Measurements from ENCODE around the gene EML3. TPM values are rescaled to one million over a fixed set of nuclear protein-coding genes. Genes with fewer than 3 reads are reported as not detected.
A peak's percentile ranks its signal among the peaks of the same experiment; 100 is the strongest.

EML3 gene
- total and polyA plus RNA-seq, 2 of the 13 experiments (the other 11 are each of a cell fraction or from before 2014, with no cell fraction given) = 10.6 to 12.3 TPM

- TF ChIP-seq, protein P1, sequence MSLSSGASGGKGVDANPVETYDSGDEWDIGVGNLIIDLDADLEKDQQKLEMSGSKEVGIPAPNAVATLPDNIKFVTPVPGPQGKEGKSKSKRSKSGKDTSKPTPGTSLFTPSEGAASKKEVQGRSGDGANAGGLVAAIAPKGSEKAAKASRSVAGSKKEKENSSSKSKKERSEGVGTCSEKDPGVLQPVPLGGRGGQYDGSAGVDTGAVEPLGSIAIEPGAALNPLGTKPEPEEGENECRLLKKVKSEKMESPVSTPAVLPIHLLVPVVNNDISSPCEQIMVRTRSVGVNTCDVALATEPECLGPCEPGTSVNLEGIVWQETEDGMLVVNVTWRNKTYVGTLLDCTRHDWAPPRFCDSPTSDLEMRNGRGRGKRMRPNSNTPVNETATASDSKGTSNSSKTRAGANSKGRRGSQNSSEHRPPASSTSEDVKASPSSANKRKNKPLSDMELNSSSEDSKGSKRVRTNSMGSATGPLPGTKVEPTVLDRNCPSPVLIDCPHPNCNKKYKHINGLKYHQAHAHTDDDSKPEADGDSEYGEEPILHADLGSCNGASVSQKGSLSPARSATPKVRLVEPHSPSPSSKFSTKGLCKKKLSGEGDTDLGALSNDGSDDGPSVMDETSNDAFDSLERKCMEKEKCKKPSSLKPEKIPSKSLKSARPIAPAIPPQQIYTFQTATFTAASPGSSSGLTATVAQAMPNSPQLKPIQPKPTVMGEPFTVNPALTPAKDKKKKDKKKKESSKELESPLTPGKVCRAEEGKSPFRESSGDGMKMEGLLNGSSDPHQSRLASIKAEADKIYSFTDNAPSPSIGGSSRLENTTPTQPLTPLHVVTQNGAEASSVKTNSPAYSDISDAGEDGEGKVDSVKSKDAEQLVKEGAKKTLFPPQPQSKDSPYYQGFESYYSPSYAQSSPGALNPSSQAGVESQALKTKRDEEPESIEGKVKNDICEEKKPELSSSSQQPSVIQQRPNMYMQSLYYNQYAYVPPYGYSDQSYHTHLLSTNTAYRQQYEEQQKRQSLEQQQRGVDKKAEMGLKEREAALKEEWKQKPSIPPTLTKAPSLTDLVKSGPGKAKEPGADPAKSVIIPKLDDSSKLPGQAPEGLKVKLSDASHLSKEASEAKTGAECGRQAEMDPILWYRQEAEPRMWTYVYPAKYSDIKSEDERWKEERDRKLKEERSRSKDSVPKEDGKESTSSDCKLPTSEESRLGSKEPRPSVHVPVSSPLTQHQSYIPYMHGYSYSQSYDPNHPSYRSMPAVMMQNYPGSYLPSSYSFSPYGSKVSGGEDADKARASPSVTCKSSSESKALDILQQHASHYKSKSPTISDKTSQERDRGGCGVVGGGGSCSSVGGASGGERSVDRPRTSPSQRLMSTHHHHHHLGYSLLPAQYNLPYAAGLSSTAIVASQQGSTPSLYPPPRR (CRISPR knock-in tag; IDR thresholded peaks at IDR 0.05; ENCODE audit: borderline replicate concordance) = no peak
- no peak for TF ChIP-seq NR2F2 (IDR thresholded peaks at IDR 0.05; ENCODE audit: borderline replicate concordance, low read depth)
- no peak for TF ChIP-seq ZSCAN30 (CRISPR knock-in tag; IDR thresholded peaks at IDR 0.05)
- no peak for TF ChIP-seq CBFB (CRISPR knock-in tag; IDR thresholded peaks at IDR 0.05)
- no peak for TF ChIP-seq RFX1 (IDR thresholded peaks at IDR 0.05)
- TF ChIP-seq CAMTA2 (CRISPR knock-in tag; IDR thresholded peaks at IDR 0.05; ENCODE audit: borderline replicate concordance) = 0 out of 2 replicates have a peak, but pooled peaks have one; percentile 26
- TF ChIP-seq GABPA (IDR thresholded peaks at IDR 0.05; ENCODE audit: low read depth, low read length) = no peak
- TF ChIP-seq GABPA (CRISPR knock-in tag; IDR thresholded peaks at IDR 0.05; ENCODE audit: low read depth) = no peak
- no peak for TF ChIP-seq LCORL (IDR thresholded peaks at IDR 0.05)
- peak; percentile 27; the same call in 1 of the 2 replicates for TF ChIP-seq LCORL (CRISPR knock-in tag; IDR thresholded peaks at IDR 0.05)
- TF ChIP-seq, protein P2, sequence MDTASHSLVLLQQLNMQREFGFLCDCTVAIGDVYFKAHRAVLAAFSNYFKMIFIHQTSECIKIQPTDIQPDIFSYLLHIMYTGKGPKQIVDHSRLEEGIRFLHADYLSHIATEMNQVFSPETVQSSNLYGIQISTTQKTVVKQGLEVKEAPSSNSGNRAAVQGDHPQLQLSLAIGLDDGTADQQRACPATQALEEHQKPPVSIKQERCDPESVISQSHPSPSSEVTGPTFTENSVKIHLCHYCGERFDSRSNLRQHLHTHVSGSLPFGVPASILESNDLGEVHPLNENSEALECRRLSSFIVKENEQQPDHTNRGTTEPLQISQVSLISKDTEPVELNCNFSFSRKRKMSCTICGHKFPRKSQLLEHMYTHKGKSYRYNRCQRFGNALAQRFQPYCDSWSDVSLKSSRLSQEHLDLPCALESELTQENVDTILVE (CRISPR knock-in tag; IDR thresholded peaks at IDR 0.05) = no peak
- no peak for TF ChIP-seq ZNF839 (CRISPR knock-in tag; IDR thresholded peaks at IDR 0.05; ENCODE audit: borderline replicate concordance)
- no peak for TF ChIP-seq ATRX (CRISPR knock-in tag; IDR thresholded peaks at IDR 0.05; ENCODE audit: borderline replicate concordance)
- no peak for TF ChIP-seq RBFOX2 (IDR thresholded peaks at IDR 0.05; ENCODE audit: low read depth, low read length)
- no peak for TF ChIP-seq ZNF143 (CRISPR knock-in tag; IDR thresholded peaks at IDR 0.05)
- no peak for TF ChIP-seq NFE2L1 (CRISPR knock-in tag; IDR thresholded peaks at IDR 0.05; ENCODE audit: borderline replicate concordance)
- no peak for TF ChIP-seq SNAPC4 (CRISPR knock-in tag; IDR thresholded peaks at IDR 0.05)
- no peak for TF ChIP-seq KDM3A (CRISPR knock-in tag; IDR thresholded peaks at IDR 0.05; ENCODE audit: low read depth)
- 0 out of 2 replicates have a peak, but pooled peaks have one; percentile 17 for TF ChIP-seq ZNF501 (CRISPR knock-in tag; IDR thresholded peaks at IDR 0.05)
Observed at GRCh38 chr11:62611705-62612365, 740 bp downstream of the EML3 start (continued).

Measured in HepG2 (cell line).